K562 (cell line): ENCODE data around the gene NR3C2. TPM values are rescaled to one million over a fixed set of nuclear protein-coding genes. Genes with fewer than 3 reads are reported as not detected.

Experiments used
- ATAC-seq: fragments of 200-7000 bp; cut with Tn5 transposase; 3 replicates; pipeline ENCODE4 v1.9.1; 2020; ENCODE audit warnings: moderate library complexity
- BruUV-seq: library from RNA; stranded (reverse); fragments of 400-500 nt; replicated peaks from 2 replicates; lab custom pipeline; 2021; lab: Mats Ljungman, UMichigan
- CTCF ChIA-PET: fragments of 300-600 bp; formaldehyde crosslinking; extraction: SDS; loops from one replicate; lab custom pipeline; 2021; ENCODE audit warnings: low intra/inter-chr PET ratio; lab: Yijun Ruan, JAX
- POLR2A ChIA-PET: fragments of 300-600, 350-650 bp; sonication (Branson Sonifier 250); formaldehyde crosslinking; extraction: SDS; loops from one replicate; lab custom pipeline; 2021; ENCODE audit warnings: antibody characterized with exemption, inconsistent platforms; lab: Yijun Ruan, JAX
- DNase-seq, 4 experiments: peaks; one replicate each; pipeline versions ENCODE4 v3.0.0 to v3.0.0-alpha.2; 2011 to 2018; ENCODE audit warnings: low spot score in 3 of 4, mixed read lengths in 3 of 4; ENCODE audit errors: extremely low read depth in 1 of 4
- FAIRE-seq: peaks from 2 replicates; lab custom pipeline; 2011; peaks lifted over from hg19 to GRCh38; lab: Jason Lieb, UNC
- H2AFZ ChIP-seq: 2 replicates; pipeline ENCODE4 v1.6.0; 2011; ENCODE audit warnings: low read depth, low read length, control low read depth, inconsistent platforms
- H3K27ac ChIP-seq: fragments of 200-600 bp; 3 replicates; pipeline ENCODE4 v1.8.0; 2011; ENCODE audit warnings: low read depth, mild to moderate bottlenecking, control low read depth, inconsistent platforms, low read length, moderate library complexity, mixed read lengths; ENCODE audit errors: extremely low read depth
- H3K27me3 ChIP-seq, 2 experiments: fragments of 300-600 bp in 1 of 2; 2 replicates in 1 of 2; 3 replicates in 1 of 2; pipeline versions ENCODE4 v1.6.0 to v1.8.0; 2011; ENCODE audit warnings: inconsistent platforms in 2 of 2, low read length in 2 of 2, mild to moderate bottlenecking in 1 of 2, mixed read lengths in 1 of 2, moderate library complexity in 1 of 2; ENCODE audit not compliant: control insufficient read depth in 2 of 2, insufficient read depth in 2 of 2
- H3K36me3 ChIP-seq: fragments of 300-600 bp; 3 replicates; pipeline ENCODE4 v1.8.0; 2011; ENCODE audit warnings: mild to moderate bottlenecking, low read length, inconsistent platforms; ENCODE audit not compliant: control insufficient read depth, insufficient read depth
- H3K4me1 ChIP-seq, 2 experiments: fragments of 200-600 bp in 1 of 2; replicated peaks in 1 of 2; 2 replicates in 1 of 2; 3 replicates in 1 of 2; pipeline versions ENCODE4 v1.5.1 to v1.8.0; 2011; ENCODE audit warnings: inconsistent platforms in 2 of 2, low read length in 2 of 2, mild to moderate bottlenecking in 1 of 2, mixed read lengths in 1 of 2, moderate library complexity in 1 of 2; ENCODE audit not compliant: control insufficient read depth in 2 of 2, insufficient read depth in 2 of 2
- H3K4me2 ChIP-seq: 2 replicates; pipeline ENCODE4 v1.6.1; 2011; ENCODE audit warnings: low read length, control low read depth, inconsistent platforms, mixed read lengths; ENCODE audit not compliant: insufficient read depth
- H3K4me3 ChIP-seq: fragments of 200-600 bp; sonication (generic), shearing (Covaris generic); 2 replicates; pipeline ENCODE4 v1.5.1; 2016; ENCODE audit warnings: control low read depth, inconsistent platforms
- H3K79me2 ChIP-seq: fragments of 200-600 bp; 3 replicates; pipeline ENCODE4 v1.8.0; 2011; ENCODE audit warnings: low read length, inconsistent platforms; ENCODE audit not compliant: control insufficient read depth, insufficient read depth
- H3K9ac ChIP-seq, 2 experiments: 2 replicates each; pipeline versions ENCODE4 v1.6.0 to v1.6.1; 2011; ENCODE audit warnings: low read depth in 2 of 2, low read length in 2 of 2, control low read depth in 1 of 2, inconsistent platforms in 1 of 2, mild to moderate bottlenecking in 1 of 2, mixed read lengths in 1 of 2; ENCODE audit not compliant: insufficient read depth in 1 of 2
- H3K9me1 ChIP-seq: one replicate; pipeline ENCODE4 v1.6.0; 2011; ENCODE audit warnings: inconsistent platforms, mild to moderate bottlenecking, low read length, moderate library complexity; ENCODE audit not compliant: control insufficient read depth, insufficient read depth
- H3K9me3 ChIP-seq: replicated peaks from 2 replicates; pipeline ENCODE4 v1.5.1; 2011; ENCODE audit warnings: low read depth, low read length, inconsistent platforms; ENCODE audit not compliant: control insufficient read depth, insufficient read depth
- H4K20me1 ChIP-seq: replicated peaks from 2 replicates; pipeline ENCODE4 v1.6.1; 2011; ENCODE audit warnings: low read length, inconsistent platforms, mixed read lengths; ENCODE audit not compliant: control insufficient read depth, insufficient read depth
- DEAF1 ChIP-seq: fragments of 450-650 bp; formaldehyde crosslinking; IDR thresholded peaks from 2 replicates; pipeline ENCODE4 v1.4.0; 2020; ENCODE audit warnings: mild to moderate bottlenecking, moderate library complexity
- EZH2 ChIP-seq: IDR thresholded peaks from 2 replicates; pipeline ENCODE4 v1.6.1; 2012; ENCODE audit warnings: low read depth, mild to moderate bottlenecking, inconsistent platforms, low read length, borderline replicate concordance
- PBX2 ChIP-seq, 2 experiments: IDR thresholded peaks in 1 of 2; conservative IDR thresholded peaks in 1 of 2; 2 replicates each; pipeline ENCODE4 v1.6.1; 2016; ENCODE audit warnings: low read depth in 2 of 2, mild to moderate bottlenecking in 1 of 2, missing compliant biosample characterization in 1 of 2, missing genetic modification characterization in 1 of 2, moderate library complexity in 1 of 2
- PHF21A ChIP-seq: fragments of 450-650 bp; IDR thresholded peaks from 2 replicates; pipeline ENCODE4 v1.6.1; 2017; ENCODE audit warnings: low read depth, borderline replicate concordance
- SIRT6 ChIP-seq: IDR thresholded peaks from one replicate; pipeline ENCODE4 v1.6.1; 2012; ENCODE audit warnings: low read depth, mild to moderate bottlenecking, control low read depth, inconsistent platforms, low read length, moderate library complexity
- ZNF407 ChIP-seq: fragments of 450-650 bp; IDR thresholded peaks from 2 replicates; pipeline ENCODE4 v1.6.1; 2016; ENCODE audit warnings: low read depth
- ZZZ3 ChIP-seq: fragments of 450-650 bp; IDR thresholded peaks from 2 replicates; pipeline ENCODE4 v1.6.1; 2016; ENCODE audit warnings: antibody characterized with exemption, mild to moderate bottlenecking, moderate library complexity
- WGBS: fragments of 100-300 bp; shearing (Covaris generic); methylation state at CpG from one replicate; pipeline ENCODE4 v1.1.6; 2016; ENCODE audit warnings: low coverage, mixed read lengths; ENCODE audit not compliant: insufficient coverage; ENCODE audit errors: missing lambda C conversion rate; 5-methylcytosine and 5-hydroxymethylcytosine counted together
- in situ Hi-C: fragments of 300-500 bp; cut with MboI; formaldehyde crosslinking; loops from 4 replicates; pipeline ENCODE4 v1.15.0; 2018; ENCODE audit warnings: inconsistent platforms, mixed read lengths
- intact Hi-C: fragments of 100-400 bp; cut with micrococcal nuclease; formaldehyde crosslinking; loops from 2 replicates; pipeline ENCODE4 v1.14.2; 2022
- polyA plus RNA-seq, 8 experiments: library from polyadenylated mRNA; depleted of rRNA in 4 of 8; stranded (reverse) in 5 of 8; unstranded in 3 of 8; fragments of >200 nt; fragmentation: Nextera tagmentation in 2 of 8; fragmentation: Illumina TruSeq in 1 of 8; extraction: Ambion mirVana in 2 of 8; extraction: Trizol in 1 of 8; gene quantifications; 2 replicates each; pipeline versions ENCODE4 v1.2.1 to v1.2.3, GENCODE V29; 2011 to 2014; ENCODE audit warnings: inconsistent platforms in 1 of 8, missing spikeins in 1 of 8
- total RNA-seq, 7 experiments: library from RNA; depleted of rRNA in 6 of 7; stranded (reverse); fragments of >200 nt in 6 of 7; fragmentation: Illumina TruSeq in 2 of 7; extraction: Trizol in 2 of 7; gene quantifications; 2 replicates each; pipeline versions ENCODE4 v1.2.1 to v1.2.3, GENCODE V29; 2011 to 2021; ENCODE audit warnings: low replicate concordance in 1 of 7

Gene NR3C2
- total and polyA plus RNA-seq, 9 of the 15 experiments (the other 6 are each of a cell fraction or from before 2014, with no cell fraction given): 0.01 to 0.28 (median 0.16) TPM; not detected in 2

- no peak for TF ChIP-seq ZNF407
- TF ChIP-seq SIRT6: no peak
These were observed 182.4 kb downstream of the NR3C2 start (continued) for GRCh38 chr4:148259841-148260240.

GRCh38 chr4:148258535-148258934 lies 183.7 kb downstream of the NR3C2 start:
- CTCF ChIA-PET: no interaction called here
- TF ChIP-seq DEAF1 (no peak), PHF21A (no peak), PBX2 (CRISPR knock-in tag; IDR thresholded peaks at IDR 0.05; ENCODE audit: low read depth) (no peak), PBX2 (tag; conservative IDR thresholded peaks at IDR 0.05; ENCODE audit: low read depth) (no peak), EZH2 (no peak), ZZZ3 (no peak)

More at GRCh38 chr4:148258535-148258934, 183.7 kb downstream of the NR3C2 start:
- ATAC-seq: no peak
- Histone ChIP-seq H3K27me3 (no peaks in the 10 kb centered on the region), H3K4me2 (no peak overlapping the region), H2AFZ (no peak overlapping the region), H3K9me1 (no peaks in the 10 kb centered on the region), H3K79me2 (no peaks in the 10 kb centered on the region), H3K4me3 (no peak overlapping the region), H3K9ac (no peak overlapping the region), H4K20me1 (no peaks in the 10 kb centered on the region), H3K27ac (no peak overlapping the region), H3K9me3 (0 out of 2 replicates have a peak, but pooled peaks cover 1% of the 10 kb centered on the region), H3K36me3 (no peaks in the 10 kb centered on the region), H3K4me1 (no peaks in the 10 kb centered on the region)
- WGBS: 0% methylated on average over 7 of the region's 7 CpGs
- DNase-seq: no peak
- POLR2A ChIA-PET: no interaction called here
- FAIRE-seq: no peak
- BruUV-seq: no TSS peak
- in situ Hi-C loops (no loop called here), intact Hi-C loops (no loop called here)
